ENCODE data around the gene MSI2.

Gene MSI2

DNA sequence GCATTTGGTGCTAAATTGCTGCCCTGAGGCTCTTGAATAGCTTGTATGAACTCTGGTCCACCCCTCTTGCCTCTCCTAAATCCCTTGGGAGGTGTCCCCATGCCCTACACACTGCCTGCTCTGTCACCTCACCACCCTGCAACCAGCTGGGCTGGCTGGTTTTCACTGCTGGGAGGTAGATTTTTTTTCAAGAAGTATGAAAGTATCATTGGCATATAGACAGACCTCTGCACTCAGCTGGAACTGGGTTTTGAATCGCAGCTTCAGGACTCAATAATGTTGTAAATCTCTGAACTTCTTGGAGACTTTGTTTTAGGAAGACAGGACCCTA lies 184.9 kb downstream of the MSI2 start:
- Histone ChIP-seq H3K36me3 (ENCODE audit: control insufficient read depth, insufficient read depth, low read length) (no peaks in the 10 kb centered on the region), H3K4me1 (ENCODE audit: control insufficient read depth, insufficient read depth, low read length) (peaks cover 28% of the 10 kb centered on the region), H3K9me3 (ENCODE audit: control insufficient read depth, low read length) (no peaks in the 10 kb centered on the region), H3K4me3 (ENCODE audit: low read length) (no peak overlapping the region), H3K27me3 (ENCODE audit: control insufficient read depth, insufficient read depth, low read length) (no peaks in the 10 kb centered on the region), H3K9ac (ENCODE audit: low read length) (no peak overlapping the region)

DNA sequence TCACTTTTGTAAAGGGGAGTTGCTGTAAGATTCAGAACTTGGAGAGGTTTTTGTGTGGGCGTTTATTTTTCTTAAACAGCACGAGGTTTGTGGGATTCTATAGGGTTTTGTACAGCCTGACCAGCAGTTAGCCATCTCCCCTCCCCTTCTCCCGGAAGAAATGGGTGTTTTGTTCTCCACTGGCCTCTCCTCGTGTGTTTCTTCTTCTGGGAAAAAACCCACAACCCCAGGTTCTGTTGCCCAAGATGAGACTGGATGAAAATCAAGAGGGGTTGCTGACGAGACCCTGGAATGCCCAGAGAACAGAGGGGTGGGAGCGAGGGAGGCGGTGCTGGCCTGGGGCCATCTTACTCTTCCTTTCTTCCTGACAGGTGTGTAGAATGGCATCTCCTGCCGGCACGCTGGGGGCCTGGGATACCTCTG lies 186.1 kb downstream of the MSI2 start:
- Histone ChIP-seq H3K9me3 (ENCODE audit: control insufficient read depth, low read length) (no peaks in the 10 kb centered on the region), H3K4me1 (ENCODE audit: control insufficient read depth, insufficient read depth, low read length) (peaks cover 28% of the 10 kb centered on the region), H3K27me3 (ENCODE audit: control insufficient read depth, insufficient read depth, low read length) (no peaks in the 10 kb centered on the region), H3K36me3 (ENCODE audit: control insufficient read depth, insufficient read depth, low read length) (no peaks in the 10 kb centered on the region), H3K9ac (ENCODE audit: low read length) (no peak overlapping the region), H3K4me3 (ENCODE audit: low read length) (no peak overlapping the region)

GRCh38 chr17:57442914-57443571 lies 186.7 kb downstream of the MSI2 start:
- H3K27me3 ChIP-seq (ENCODE audit: control insufficient read depth, insufficient read depth, low read length) = no peaks in the 10 kb centered on the region
- H3K9me3 ChIP-seq (ENCODE audit: control insufficient read depth, low read length) = no peaks in the 10 kb centered on the region
- H3K4me3 ChIP-seq (ENCODE audit: low read length) = no peak overlapping the region
- H3K9ac ChIP-seq (ENCODE audit: low read length) = no peak overlapping the region
- no peaks in the 10 kb centered on the region for H3K36me3 ChIP-seq (ENCODE audit: control insufficient read depth, insufficient read depth, low read length)
- H3K4me1 ChIP-seq (ENCODE audit: control insufficient read depth, insufficient read depth, low read length) = peaks cover 28% of the 10 kb centered on the region

DNA sequence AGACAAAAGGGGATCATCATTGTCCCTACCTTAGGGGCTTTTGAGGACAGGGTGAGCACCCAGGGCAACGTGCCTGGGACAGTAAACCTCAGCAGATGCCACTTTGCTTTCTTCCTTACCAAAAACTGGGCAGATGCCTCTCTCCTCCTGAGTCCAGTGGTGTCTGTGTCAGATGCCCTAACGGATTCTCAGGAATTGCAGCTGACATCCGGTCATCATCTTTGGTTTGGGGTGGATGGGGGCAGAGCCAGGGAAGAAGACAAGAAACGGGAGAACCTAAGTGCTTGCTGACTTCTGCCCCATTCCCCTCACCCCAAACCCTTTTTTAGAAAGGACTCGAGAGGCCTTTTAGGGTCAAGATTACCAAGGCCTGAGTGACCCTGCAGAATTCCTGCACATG lies 187.5 kb downstream of the MSI2 start:
- Histone ChIP-seq H3K4me3 (ENCODE audit: low read length) (no peak overlapping the region), H3K27me3 (ENCODE audit: control insufficient read depth, insufficient read depth, low read length) (no peaks in the 10 kb centered on the region), H3K4me1 (ENCODE audit: control insufficient read depth, insufficient read depth, low read length) (peaks cover 28% of the 10 kb centered on the region), H3K9me3 (ENCODE audit: control insufficient read depth, low read length) (no peaks in the 10 kb centered on the region), H3K9ac (ENCODE audit: low read length) (no peak overlapping the region), H3K36me3 (ENCODE audit: control insufficient read depth, insufficient read depth, low read length) (no peaks in the 10 kb centered on the region)

GRCh38 chr17:57444682-57445450 lies 188.5 kb downstream of the MSI2 start:
- no peak overlapping the region for H3K9ac ChIP-seq (ENCODE audit: low read length)
- H3K27me3 ChIP-seq (ENCODE audit: control insufficient read depth, insufficient read depth, low read length) = no peaks in the 10 kb centered on the region
- H3K36me3 ChIP-seq (ENCODE audit: control insufficient read depth, insufficient read depth, low read length) = no peaks in the 10 kb centered on the region
- no peaks in the 10 kb centered on the region for H3K9me3 ChIP-seq (ENCODE audit: control insufficient read depth, low read length)
- peaks cover 25% of the 10 kb centered on the region for H3K4me1 ChIP-seq (ENCODE audit: control insufficient read depth, insufficient read depth, low read length)
- no peak overlapping the region for H3K4me3 ChIP-seq (ENCODE audit: low read length)

DNA sequence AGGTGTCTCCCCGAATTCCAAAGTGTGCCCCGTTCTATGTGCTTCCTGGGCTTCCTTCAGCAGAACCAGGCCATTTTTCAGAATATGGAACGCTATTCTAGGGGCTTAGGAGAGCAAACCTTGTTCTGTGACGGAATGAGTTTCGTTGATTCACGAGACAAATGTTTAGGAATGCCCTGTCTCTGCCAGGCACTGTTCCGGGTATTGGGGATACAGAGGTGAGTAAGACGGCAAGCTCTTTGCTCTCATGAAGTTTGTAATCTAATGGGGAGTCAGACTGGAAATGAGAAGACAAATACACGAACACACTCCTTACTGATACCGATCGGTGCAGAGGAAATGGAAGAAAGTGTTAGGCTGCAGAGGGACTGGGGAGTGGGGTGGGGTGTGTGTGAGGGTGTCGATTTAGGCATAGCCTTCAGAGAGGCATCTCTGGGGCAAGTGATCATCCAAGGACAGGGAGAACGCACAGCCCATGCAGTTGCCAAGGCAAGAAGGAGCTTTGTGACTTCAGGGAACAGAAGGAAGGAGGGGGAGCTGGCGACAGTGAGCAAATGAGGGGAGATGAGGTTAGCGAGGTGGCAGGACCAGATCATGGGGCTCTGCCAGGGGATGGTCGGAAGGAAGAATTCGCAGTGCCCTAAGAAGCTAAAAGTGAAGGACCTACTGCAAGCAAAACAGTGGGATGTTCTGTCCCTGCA lies 189.6 kb downstream of the MSI2 start:
- Histone ChIP-seq H3K4me1 (ENCODE audit: control insufficient read depth, insufficient read depth, low read length) (peaks cover 14% of the 10 kb centered on the region), H3K4me3 (ENCODE audit: low read length) (no peak overlapping the region), H3K36me3 (ENCODE audit: control insufficient read depth, insufficient read depth, low read length) (no peaks in the 10 kb centered on the region), H3K27me3 (ENCODE audit: control insufficient read depth, insufficient read depth, low read length) (no peaks in the 10 kb centered on the region), H3K9me3 (ENCODE audit: control insufficient read depth, low read length) (no peaks in the 10 kb centered on the region), H3K9ac (ENCODE audit: low read length) (no peak overlapping the region)

- Histone ChIP-seq H3K4me1 (ENCODE audit: control insufficient read depth, insufficient read depth, low read length) (peaks cover 8% of the 10 kb centered on the region), H3K9ac (ENCODE audit: low read length) (no peak overlapping the region), H3K36me3 (ENCODE audit: control insufficient read depth, insufficient read depth, low read length) (no peaks in the 10 kb centered on the region), H3K4me3 (ENCODE audit: low read length) (no peak overlapping the region), H3K27me3 (ENCODE audit: control insufficient read depth, insufficient read depth, low read length) (no peaks in the 10 kb centered on the region), H3K9me3 (ENCODE audit: control insufficient read depth, low read length) (no peaks in the 10 kb centered on the region)
These were observed 191.2 kb downstream of the MSI2 start for GRCh38 chr17:57447357-57447989.

GRCh38 chr17:57447990-57448758 lies 191.9 kb downstream of the MSI2 start:
- H3K4me1 ChIP-seq (ENCODE audit: control insufficient read depth, insufficient read depth, low read length) = peaks cover under 1% of the 10 kb centered on the region
- H3K36me3 ChIP-seq (ENCODE audit: control insufficient read depth, insufficient read depth, low read length) = no peaks in the 10 kb centered on the region
- H3K4me3 ChIP-seq (ENCODE audit: low read length) = no peak overlapping the region
- H3K9me3 ChIP-seq (ENCODE audit: control insufficient read depth, low read length) = no peaks in the 10 kb centered on the region
- no peak overlapping the region for H3K9ac ChIP-seq (ENCODE audit: low read length)
- no peaks in the 10 kb centered on the region for H3K27me3 ChIP-seq (ENCODE audit: control insufficient read depth, insufficient read depth, low read length)

DNA sequence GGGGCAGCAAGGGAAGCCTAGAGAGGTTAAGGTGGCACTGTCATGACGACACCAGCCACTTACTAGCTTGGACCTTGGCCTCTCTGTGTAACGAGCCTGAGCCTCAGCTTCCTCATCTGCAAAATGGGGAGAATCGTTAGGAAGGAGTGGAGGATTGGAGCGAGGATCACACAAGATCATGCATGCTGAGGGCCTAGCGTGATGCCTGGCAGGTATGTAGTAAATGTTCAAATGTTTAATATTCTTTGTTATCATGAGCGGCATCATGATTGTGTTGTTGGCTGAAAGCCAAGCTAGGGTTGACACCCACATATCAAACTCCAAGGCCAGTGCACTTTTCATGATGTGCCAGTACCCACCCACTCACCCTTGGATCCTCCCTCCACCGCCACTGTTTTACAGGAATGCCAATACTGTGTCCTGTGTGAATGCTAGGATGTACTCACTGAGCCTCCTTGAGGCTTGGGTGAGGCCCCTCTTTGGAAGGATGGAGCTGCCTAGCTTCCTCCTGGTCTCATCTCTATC lies 192.5 kb downstream of the MSI2 start:
- Histone ChIP-seq H3K9ac (ENCODE audit: low read length) (no peak overlapping the region), H3K36me3 (ENCODE audit: control insufficient read depth, insufficient read depth, low read length) (no peaks in the 10 kb centered on the region), H3K27me3 (ENCODE audit: control insufficient read depth, insufficient read depth, low read length) (no peaks in the 10 kb centered on the region), H3K4me1 (ENCODE audit: control insufficient read depth, insufficient read depth, low read length) (no peaks in the 10 kb centered on the region), H3K4me3 (ENCODE audit: low read length) (no peak overlapping the region), H3K9me3 (ENCODE audit: control insufficient read depth, low read length) (no peaks in the 10 kb centered on the region)

DNA sequence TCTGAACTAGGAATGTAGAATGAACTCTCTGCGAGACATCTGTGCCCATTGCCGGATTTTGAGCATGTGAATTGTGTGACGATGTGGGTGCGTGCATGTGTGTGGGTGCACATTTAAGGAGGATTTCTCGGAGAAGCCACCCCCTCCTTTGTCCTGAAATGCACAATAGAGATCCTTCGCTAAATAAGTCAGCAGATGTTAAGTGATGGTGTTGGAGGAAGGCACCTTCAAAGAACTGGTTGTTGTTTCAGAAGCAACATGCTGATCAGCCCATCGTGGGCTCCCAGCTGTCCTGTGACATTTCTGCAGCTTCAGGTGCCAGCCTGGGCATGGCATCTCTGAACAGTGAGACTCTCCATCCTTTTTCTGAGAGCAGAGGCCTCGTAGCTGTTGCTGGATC lies 194.9 kb downstream of the MSI2 start:
- Histone ChIP-seq H3K9me3 (ENCODE audit: control insufficient read depth, low read length) (no peaks in the 10 kb centered on the region), H3K4me1 (ENCODE audit: control insufficient read depth, insufficient read depth, low read length) (no peaks in the 10 kb centered on the region), H3K9ac (ENCODE audit: low read length) (no peak overlapping the region), H3K27me3 (ENCODE audit: control insufficient read depth, insufficient read depth, low read length) (no peaks in the 10 kb centered on the region), H3K36me3 (ENCODE audit: control insufficient read depth, insufficient read depth, low read length) (no peaks in the 10 kb centered on the region), H3K4me3 (ENCODE audit: low read length) (no peak overlapping the region)

DNA sequence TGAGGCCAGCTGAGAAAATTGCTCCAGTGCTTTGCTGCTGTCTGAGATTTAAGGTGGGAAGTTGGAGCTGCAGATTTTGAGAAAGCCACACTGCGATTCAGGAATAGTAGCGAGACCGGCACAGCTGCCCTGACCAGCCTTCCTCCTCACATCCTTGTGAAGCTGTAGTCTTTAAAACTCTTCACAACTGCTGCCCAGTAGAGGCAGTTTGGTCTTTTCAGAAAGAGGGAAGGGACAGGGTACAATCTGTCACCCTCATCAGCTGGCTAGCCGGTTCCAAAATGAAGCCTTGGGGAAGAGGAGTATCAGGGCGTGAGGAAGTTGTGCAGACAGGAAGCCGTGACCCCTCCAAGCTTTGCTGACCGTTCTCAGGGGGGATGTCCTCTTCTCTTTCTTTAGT lies 195.3 kb downstream of the MSI2 start:
- Histone ChIP-seq H3K36me3 (ENCODE audit: control insufficient read depth, insufficient read depth, low read length) (no peaks in the 10 kb centered on the region), H3K4me1 (ENCODE audit: control insufficient read depth, insufficient read depth, low read length) (no peaks in the 10 kb centered on the region), H3K9me3 (ENCODE audit: control insufficient read depth, low read length) (no peaks in the 10 kb centered on the region), H3K27me3 (ENCODE audit: control insufficient read depth, insufficient read depth, low read length) (no peaks in the 10 kb centered on the region), H3K9ac (ENCODE audit: low read length) (no peak overlapping the region), H3K4me3 (ENCODE audit: low read length) (no peak overlapping the region)
